GM19238 (cell line): ENCODE measurements around the gene ZNF624.
"Not testable (repeated sequence)": the region's sequence is repeated elsewhere in the genome, so short reads cannot be mapped to it uniquely, and the experiment has no call there.

Experiments used
- DNase-seq: peaks from one replicate; pipeline ENCODE4 v3.0.0; 2011; ENCODE audit warnings: low spot score; ENCODE audit not compliant: insufficient read length

Gene ZNF624

DNA sequence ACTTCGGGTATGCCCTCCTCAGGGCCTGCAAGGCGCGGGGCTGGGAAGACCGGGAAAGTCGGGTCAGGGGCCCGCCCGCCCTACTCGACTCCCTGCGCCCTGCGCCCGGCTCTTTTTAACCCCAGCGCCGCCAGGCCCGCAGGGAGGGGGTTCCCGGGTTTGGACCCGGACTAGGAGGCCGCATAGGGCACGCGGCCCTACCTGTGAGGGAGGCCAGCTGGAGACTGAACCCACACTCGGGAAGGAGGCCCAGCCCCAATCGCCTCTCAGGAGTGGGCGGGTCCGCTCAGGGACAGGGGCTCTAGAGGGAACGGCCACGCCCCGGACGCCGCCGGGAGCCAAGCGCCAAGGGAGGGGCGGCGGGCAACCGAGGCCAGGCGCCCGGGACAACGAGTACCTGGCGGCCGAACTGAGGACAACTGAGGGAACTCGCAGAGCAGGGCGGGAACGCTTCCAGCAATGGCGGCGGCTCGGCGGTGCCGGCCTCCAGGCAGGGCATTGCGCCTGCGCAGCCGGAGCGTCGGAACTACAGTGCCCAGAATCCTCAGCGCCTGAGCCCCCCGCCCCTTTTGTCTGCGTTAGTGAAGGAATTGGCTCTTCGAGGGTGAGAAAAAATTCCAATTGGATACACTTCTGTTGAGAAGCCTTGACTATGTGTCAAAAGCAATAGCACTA, at the start of gene ZNF624:
Gene ZNF624 (minus strand): TSS at position 484 of the 675 bp plus-strand sequence.
- DNase-seq: peak; percentile 81

DNA sequence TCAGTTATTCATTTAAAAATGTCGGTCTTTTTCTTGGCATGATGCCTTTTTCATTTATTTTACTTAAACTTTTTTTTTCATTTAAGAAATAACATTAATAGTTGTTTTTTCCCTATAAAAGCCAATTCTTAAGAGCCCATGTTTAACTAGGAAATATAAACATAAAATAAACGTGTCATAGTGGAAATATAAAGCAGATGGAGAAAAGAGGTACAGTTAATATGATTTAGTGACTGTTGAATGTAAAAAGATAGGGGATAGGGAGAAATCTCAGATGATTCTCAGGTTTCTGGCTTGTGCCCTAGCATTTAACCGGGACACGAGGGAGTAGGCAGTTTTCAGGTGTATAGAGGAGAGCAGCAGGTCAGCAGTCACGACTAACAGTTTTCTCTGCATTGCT, 44.0 kb upstream of the ZNF624 start:
- DNase-seq: not testable (repeated sequence)

DNA sequence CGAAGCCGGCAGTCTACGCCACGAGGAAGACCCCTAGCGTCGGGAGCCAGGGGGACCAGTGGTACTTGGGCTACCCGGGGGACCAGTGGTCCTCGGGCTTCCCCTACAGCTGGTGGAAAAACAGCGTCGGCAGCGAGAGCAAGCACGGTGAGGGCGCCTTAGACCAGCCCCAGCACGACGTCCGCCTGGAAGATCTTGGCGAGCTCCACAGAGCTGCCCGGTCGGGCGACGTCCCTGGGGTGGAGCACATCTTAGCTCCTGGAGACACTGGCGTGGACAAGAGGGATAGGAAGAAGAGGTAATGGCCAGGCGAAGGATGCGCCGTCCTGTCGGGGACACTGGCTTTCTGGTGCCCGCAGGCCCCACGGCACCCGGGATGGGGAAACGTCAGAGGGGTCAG, 36.8 kb upstream of the ZNF624 start:
- not testable (repeated sequence) for DNase-seq

DNA sequence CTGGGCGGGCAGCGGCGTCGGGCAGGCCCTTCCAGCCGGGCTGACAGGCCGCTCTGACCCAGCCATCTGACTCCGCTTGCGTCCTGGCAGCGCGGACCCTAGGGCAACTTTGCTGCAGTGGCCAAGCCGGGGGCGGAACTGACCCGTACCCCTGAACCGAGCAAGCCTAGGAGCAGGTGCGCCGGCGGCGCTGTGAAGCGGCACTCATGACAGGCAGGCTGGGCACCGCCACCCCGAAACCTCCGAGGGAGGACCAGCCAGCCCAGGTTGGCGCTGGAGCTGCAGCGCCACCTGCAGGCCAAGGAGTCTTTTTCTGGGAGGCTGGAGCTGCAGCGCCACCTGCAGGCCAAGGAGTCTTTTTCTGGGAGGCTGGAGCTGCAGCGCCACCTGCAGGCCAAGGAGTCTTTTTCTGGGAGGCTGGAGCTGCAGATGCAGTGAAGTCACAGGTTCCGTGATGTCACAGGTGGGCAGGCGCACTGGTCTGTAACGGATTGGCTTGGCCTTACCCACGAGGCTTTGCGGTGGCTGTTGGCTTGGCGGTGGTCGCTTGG, 36.2 kb upstream of the ZNF624 start, which contains the start of gene CCDC144A:
Gene CCDC144A (plus strand): TSS at position 511 of the 551 bp plus-strand sequence. CDS start 160 bp downstream, outside the sequence.
- DNase-seq: not testable (repeated sequence)

DNA sequence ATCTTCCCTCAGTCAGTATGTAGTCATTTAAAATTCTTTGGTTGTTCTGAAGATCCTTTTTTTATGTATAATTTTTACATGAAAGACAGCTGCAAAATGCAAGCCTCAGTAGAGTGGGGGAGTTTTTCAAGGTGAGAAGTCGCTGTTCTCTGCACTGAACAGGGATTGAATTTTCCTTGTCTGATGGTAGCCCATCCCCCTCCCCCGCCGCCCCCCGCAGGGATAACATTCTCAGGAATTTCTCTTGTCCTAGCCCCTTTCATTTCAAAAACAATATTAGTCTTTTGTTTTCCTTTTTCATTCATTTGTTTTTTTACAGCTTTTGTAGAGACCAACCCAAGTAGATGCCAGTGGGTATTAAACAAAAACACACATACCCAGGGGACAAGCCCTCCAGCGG, 33.5 kb upstream of the ZNF624 start:
- not testable (repeated sequence) for DNase-seq

DNA sequence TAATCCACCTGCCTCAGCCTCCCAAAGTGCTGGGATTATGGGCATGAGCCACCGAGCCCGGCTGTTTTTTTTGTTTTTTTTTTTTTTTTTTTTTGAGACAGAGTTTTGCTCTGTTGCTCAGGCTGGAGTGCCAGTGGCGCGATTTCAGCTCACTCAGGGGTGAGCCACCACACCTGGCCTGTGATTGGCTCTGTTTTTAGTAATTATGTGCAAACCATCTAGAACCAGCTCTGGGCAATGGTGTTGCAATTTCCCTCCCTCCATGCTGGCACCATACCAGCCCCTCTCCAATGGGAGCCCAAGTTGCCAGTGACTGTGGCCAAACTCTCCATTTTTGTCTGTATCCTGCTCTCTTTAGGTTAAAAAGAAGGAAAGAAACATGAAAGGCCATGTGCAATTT, 32.4 kb upstream of the ZNF624 start:
- DNase-seq: not testable (repeated sequence)

DNA sequence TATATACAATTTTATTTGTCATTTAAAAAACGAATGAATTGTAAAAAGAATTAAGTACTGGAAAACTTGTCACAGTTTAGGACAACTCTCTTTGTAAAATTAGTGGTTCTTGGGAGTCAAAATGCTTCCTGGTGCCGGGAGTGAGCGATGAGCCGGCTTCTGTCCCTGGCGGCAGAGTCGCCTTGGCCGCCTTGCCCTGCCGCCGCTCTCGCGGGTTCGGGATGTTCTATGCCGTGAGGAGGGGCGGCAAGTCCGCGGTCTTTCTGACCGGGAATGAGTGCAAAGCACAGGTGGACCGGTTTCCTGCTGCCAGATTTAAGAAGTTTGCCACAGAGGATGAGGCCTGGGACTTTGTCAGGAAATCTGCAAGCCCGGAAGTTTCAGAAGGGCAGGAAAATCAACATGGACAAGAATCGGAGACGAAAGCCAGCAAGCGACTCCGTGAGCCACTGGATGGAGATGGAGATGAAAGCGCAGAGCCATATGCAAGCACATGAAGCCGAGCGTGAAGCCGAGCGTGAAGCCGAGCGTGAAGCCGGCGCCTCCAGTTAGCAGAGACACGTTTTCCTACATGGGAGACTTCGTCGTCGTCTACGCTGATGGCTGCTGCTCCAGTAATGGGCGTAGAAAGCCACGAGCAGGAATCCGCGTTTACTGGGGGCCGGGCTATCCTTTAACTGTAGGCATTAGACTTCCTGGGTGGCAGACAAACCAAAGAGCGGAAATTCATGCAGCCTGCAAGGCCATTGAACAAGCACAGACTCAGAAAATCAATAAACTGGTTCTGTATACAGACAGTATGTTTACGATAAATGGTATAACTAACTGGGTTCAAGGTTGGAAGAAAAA, 29.9 kb upstream of the ZNF624 start:
- not testable (repeated sequence) for DNase-seq

DNA sequence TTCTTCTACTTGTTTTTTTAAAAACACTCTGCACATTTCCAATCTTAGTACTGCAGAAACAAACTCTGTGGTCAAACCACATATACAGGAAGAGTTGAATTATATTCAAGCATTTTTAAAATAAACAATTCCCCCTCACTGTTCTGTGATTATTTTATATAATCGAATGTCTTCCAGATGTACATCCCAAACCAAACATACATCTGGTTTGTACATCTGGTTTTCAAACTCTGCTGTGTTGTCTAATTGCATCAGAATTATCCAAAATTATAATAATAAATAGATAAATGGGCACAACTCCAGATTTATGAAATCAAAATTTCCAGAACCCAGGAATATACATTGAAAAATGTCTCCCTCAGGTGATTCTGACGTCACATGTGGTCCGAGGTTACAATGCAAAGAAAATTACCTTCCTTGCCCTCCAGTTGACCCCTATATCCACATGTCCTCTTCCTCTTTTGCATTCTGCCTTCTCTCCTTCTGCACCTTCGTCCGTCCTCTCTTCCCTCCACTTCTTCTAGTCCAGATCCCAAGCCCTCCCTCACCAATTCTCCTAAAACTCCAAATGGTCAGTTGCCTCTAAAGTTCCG, 23.1 kb upstream of the ZNF624 start:
- DNase-seq: no peak

DNA sequence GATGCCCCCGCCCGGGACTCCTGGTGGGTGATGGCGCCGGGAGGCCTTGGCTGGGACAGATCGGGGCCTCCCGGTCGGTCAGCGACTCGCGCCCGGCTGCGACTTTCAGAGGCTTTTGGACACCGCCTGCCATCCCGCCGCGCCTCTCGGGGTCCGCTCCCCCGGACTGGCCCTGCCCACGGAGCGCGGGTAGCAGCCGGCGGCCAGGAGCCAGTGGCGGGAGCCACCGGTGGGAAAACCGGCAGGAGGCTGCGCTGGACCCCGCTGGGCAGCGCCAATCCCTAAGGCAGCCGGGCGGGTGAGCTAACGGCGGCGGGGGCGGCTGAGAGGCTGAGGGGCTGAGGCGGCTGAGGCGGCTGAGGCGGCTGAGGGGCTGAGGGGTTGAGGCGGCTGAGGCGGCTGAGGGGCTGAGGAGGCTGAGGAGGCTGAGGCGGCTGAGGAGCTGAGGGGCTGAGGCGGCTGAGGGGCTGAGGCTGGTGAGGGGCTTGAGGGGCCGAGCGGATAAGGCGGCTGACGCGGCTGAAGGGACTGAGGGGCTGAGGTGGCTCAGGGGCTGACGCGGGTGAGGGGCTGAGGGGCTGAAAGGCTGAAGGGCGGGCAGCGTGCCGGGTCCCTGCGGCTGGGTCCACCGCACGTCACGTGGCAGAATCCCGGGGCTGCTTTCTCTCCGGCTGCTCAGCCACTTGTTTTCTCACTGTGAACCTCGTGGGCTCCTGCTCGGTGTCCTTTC, 13.4 kb upstream of the ZNF624 start:
- not testable (repeated sequence) for DNase-seq

DNA sequence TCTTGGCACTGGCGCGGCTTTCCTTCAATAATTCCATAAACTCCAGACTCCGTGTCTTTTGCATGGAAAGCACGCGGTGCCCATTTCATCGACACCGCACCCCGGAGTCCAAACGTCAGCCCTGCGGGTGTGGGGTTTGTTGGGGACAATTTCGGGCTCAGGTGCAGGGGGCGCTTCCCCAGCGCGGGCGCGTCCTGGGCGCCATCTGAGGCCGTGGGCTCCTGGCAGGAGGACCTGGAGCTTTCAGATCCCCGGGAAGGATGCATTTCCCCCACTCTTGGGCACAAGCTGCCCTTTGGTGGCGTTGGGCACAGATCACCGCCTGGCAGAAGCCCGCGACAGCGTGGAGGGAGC, 12.9 kb upstream of the ZNF624 start:
- not testable (repeated sequence) for DNase-seq

DNA sequence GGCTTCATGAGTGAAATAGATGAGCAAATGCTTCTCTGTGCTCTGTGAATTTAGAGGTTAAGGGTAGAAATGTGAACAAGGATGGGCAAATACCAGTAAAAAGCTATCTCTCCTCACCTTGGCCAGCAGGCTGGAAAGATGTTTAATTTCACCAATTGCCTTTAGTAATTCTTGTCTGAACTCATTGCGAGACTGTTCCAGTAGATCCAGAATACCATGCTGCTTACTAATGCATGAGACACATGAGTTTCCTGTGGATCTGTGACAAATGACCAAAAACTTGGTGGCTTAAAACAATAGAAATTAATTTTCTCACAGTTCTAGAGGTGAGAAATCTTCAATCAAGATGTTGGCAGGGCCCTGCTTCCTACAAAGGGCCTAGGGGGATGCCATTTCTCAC, 9.3 kb upstream of the ZNF624 start:
- no peak for DNase-seq

DNA sequence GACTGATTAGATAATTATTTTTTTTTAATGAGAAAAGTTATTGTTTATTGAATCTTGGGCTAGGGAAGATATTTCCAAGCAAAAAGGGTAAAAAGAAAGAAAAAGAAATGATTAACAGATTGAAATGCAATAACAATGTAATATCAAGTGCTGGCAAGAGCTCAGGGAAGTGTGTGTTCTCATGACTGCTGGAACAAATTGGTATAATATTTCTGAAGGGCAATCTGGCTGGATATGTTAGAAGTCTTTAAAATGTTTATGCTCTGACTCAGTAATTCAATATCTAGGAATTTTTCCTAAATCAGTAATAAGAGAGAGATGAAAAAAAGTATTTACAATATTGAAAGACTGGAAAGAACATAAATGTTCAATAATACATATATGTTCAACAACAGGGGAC, 7.6 kb upstream of the ZNF624 start:
- no peak for DNase-seq

DNA sequence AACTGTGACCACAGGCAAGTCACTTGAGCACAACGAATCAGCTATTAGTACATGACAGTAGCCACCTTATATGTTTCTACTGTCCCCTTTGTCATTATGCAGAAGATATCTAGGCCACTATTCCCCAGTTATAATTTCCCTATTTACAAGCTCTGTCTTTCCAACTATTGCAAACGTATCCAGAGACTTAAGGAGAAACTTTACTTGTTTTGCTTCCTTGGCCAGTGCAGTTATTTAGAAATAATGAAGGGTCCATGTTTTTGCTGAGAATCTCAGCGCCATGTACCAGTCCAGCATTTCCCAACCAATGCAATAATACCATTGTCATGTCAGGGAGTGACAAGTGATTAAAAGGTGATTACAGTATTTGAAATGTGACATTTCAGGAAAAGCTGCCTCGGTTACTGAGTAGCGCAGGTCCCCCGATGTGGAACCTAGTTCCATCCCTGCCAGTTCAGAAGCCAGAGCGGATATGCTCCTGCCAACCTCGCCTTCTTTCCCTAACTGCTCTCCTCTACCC, 743 bp downstream of the ZNF624 start:
- DNase-seq: no peak

DNA sequence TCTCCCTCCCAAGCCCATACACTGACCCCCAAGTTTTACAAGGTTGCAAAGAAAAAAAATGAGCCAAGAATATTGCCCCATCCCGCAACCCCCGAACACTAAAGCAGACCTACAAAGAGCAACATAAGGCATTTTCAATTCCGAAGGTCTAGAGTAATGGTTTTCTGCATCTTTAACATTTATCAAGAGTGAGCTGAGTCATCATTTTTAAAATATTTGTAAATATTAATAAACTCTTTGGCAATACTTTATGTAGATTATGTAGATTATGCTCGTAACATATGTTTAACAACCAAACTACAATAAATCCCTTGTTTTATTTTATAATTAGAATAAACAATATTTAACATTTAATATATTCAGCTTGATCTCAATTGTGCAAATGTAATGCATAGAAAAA, 1.4 kb downstream of the ZNF624 start:
- no peak for DNase-seq

DNA sequence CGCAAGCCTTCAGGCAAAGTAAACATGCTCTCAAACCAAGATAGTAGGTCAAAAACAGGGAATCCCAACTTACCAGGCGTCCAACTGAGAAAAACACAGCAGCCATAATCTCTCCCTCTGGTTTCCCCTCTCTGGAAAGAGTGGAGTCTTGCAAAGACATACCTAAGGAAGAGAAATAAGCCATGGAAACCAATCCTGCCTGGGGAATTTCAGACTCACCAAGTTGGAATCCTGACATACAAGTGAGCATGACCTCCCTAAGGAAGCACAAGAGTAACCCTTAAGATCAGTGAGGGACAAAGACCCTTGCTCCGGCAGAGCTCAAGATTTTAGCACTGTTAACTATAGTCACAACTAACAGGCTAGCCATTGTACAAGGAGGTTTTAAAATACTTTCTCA, 4.1 kb downstream of the ZNF624 start:
- no peak for DNase-seq

DNA sequence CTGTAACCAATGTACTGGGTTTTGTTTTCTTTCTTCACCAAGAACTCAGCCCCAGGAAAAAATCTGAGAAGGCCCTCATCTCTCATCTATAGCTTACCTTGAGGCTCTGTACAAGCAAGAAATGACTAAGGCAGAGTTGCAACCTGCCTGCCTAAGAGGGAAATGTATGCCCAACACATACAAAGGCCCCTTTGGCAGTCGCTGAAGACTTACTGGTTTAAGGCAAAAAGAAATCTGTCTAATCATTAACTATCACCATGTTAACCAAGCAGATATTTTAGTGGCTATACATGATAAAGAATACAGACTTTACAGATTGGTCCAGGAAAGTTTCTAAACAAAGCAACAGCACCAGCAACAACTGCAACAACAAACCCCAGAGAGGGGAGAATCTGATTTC, 14.2 kb downstream of the ZNF624 start:
- no peak for DNase-seq

DNA sequence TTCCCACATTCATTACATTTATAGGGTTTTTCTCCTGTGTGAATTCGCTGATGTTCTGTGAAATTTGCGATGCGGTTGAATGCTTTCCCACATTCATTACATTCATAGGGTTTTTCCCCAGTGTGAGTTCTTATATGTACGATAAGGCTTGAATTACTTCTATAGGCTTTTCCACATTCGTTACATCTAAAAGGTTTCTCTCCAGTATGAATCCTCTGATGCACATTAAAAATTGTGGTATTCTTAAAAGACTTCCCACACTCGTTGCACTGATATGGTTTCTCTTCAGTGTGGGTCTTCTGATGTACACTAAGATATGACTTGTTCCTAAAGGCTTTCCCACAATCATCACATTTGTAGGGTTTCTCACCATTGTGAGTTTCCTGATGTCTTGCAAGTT, 30.4 kb downstream of the ZNF624 start:
- DNase-seq: no peak

DNA sequence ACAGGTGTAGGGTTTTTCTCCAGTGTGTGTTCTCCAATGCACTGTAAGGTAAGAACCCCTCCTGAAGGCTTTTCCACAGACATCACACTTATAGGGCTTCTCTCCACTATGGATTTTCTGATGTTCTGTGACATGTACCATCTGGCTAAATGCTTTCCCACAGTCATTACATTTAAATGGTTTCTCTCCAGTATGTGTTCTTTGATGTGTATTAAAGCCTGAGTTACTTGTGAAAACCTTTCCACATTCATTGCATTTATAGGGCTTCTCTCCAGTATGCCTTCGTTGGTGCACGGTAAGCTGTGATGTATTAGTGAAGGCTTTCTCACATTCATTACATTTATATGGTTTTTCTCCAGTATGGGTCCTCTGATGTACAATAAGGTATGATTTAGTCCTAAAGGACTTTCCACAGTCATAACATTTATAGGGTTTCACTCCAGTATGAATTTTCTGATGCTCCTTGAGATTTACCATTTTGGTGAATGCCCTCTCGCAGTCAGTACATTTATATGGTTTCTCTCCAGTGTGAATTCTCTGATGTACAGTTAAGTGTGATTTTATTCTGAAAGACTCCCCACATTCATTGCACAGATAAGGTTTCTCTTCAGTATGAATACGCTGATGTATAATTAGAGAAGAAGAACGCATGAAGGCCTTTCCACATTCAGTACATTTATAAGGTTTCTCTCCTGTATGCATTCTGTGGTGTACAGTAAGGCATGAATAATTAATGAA, 30.9 kb downstream of the ZNF624 start:
- no peak for DNase-seq

DNA sequence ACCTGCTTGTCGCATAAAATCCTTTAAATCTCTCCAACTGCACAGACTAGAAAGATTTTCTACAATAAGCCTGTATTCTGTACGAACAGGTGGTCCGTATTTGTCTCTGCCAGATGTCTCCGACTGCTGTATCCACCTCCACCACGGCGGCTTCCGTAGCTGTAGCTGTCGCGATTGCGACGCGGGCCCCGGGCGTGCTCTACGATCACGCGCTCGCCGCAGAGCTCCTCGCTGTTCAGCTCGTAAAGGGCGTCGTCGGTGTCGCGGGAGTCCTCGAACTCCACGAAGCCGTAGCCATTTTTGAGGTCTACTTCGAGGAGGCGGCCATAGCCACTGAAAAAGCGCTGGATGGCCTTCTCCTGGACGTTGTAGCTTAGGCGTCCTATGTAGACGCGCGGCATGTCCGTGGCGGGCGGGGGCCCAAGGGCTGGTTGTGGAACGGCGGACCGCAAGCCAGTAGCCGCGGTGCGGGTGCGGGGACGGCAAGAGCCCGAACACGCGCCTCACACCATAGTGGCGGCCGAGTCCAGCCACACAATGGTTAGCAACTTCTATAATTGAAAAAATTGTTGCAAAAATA, 36.1 kb downstream of the ZNF624 start:
- no peak for DNase-seq

DNA sequence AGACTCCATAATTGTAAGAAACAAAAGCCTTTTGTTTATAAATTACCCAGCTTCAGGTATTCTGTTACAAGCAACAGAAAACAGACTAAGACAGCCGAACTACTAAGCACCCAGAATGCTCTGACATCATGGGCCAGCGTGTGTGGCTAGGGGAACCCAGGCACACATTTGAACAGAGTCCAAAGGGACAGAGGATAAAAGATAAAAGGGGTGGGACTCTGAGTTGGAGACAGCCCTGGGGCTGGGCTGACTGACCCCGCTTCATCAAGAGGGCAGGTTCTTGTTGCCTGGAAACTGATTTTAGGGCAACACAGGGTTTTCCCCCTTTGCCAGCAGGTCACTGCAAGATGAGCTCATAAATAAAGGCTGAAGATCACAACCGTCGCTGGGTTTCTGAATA, 54.1 kb downstream of the ZNF624 start:
- DNase-seq: no peak
